GM21526 (cell line): ENCODE results near the gene CXADR.

ENCODE experiments used
- ATAC-seq: cut with Tn5 transposase; IDR thresholded peaks from one replicate; pipeline ENCODE4 v1.9.1; 2021; ENCODE audit warnings: moderate library complexity; ENCODE audit not compliant: unreplicated experiment, low FRiP score

Gene CXADR

DNA sequence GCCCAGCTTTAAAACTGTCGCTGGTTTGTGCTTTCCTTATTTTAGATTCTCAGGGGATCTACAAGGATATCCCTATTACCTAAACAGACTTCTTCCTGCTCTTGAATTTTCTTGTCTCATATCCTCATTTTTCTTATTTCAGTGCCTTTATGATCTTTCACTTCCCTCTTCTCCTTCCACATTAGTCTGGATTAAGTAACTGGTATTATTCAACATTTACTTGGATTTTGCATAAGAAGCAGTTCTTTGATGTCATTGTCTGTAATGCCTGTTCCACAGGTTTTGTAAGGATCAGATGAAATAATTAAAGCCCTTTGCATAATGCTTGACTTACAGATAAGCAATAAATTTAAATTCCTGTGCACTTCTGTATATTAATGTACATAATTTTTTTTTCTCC, 26.5 kb downstream of the CXADR start:
- ATAC-seq = no peak

- ATAC-seq = no peak
These were observed 27.0 kb downstream of the CXADR start for GRCh38 chr21:17539743-17540341.

DNA sequence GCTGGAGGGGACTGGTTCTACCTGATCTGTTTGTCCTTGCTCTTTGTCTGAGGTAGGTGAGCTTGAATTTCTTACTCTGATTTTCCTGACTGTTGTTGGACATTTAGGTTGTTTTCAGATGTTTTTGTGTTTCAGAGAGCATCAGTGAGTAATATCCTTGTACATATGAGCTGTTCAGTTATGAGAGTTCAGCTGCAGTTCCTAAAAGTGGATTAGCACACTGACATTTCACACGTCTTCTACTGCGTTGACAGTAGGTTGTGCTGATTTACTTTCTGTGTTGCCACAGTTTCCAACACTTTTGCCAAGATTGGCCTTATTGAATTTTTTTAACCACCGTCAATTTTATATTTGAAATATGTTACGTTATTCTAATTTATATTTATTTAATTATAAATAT, 27.7 kb downstream of the CXADR start:
- no peak for ATAC-seq

GRCh38 chr21:17542371-17543011, 29.6 kb downstream of the CXADR start:
- no peak for ATAC-seq

DNA sequence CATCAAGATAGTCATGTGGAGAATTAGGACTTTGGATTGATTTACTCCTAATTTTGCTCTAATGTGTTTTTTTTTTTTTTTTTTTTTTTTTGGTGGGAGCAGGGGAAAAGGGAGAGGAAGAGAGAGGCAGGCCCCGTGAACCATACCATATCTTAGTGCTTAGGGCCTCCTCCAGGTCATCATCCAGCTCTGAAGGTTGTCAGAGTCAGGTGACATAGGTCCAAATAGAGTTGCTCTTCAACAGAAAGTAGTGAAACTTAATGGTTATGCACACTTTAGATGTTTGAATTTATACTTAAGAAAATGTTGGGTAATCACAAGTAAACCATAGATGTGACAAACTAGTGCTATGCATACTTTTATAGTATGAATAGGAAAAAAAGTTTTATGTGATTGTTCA, 32.2 kb downstream of the CXADR start:
- ATAC-seq = no peak

GRCh38 chr21:17548262-17548661, 35.4 kb downstream of the CXADR start:
- ATAC-seq = no peak

DNA sequence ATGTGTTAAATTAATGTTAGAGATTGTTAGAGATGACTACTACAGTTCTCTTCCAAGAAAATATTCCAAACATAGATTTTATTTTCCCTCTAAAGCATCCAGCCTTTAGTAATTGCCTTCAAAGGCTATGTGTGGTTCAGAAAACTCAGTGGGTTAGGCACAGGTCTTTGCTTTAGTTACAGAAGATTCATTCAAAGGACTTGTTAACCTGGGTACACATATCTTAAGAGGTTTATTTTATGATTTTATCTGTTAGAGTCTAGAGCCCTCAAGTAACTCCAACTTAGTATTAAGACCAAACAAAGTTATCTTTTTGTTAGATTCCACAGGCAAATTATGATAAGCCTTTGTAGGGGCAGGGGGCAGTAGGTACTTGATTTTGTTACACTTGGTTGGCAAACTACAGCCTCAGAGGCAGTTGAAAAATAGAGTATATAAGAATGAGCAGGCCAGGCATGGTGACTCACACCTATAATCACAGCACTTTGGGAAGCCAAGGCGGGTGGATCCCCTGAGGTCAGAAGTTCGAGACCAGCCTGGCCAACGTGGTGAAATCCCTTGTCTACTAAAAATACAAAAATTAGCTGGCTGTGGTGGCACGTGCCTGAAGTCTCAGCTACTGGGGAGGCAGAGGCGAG, 37.9 kb downstream of the CXADR start:
- no peak for ATAC-seq

- ATAC-seq = no peak
These were observed 39.6 kb downstream of the CXADR start for GRCh38 chr21:17552410-17552809.

- no peak for ATAC-seq
These were observed 41.3 kb downstream of the CXADR start for GRCh38 chr21:17554120-17554519.

GRCh38 chr21:17554679-17555465, 42.0 kb downstream of the CXADR start:
- no peak for ATAC-seq

DNA sequence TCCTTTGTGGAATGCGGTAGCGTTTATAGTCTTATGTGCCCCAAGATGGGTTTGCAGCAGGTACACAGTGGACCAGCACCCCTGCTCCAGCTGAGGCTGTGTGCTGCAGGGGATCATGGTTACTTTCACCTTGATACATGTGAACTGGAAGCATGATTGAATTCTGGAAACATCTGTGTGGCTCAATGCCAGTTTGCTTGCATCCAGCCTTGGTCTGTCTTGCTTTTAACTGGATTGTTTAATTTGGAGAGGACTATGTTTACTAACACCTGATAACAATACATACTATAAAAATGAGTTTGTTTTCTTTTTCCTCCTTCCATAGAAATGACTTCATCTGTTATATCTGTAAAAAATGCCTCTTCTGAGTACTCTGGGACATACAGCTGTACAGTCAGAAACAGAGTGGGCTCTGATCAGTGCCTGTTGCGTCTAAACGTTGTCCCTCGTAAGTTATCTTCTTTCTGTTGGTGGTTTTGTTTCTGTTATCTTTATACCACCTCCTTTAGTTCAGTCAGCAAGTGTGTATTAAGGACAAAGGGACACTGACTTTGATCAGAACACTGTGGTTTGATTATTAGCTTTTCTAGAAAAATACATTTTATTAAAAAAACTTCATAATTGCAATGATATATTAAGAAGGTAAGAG, 47.7 kb downstream of the CXADR start:
- no peak for ATAC-seq

DNA sequence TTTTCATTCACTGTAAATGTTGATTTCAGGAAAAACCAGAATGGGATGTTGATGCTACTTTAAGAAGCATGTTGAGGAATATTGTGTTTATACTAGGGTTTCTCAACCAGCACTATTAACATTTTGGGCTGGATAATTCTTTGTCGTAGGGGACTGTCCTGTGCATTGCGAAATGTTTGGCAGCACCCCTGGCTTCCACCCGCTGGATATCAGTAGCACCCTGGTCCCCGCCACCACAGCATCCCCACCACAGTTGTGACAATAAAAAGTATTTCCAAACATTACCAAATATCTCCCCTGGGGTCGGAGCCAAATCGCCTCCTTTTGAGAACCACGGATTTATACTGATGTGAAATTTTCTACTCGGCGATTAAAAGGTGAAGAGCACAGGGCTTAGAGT, 57.9 kb downstream of the CXADR start:
- ATAC-seq = no peak

DNA sequence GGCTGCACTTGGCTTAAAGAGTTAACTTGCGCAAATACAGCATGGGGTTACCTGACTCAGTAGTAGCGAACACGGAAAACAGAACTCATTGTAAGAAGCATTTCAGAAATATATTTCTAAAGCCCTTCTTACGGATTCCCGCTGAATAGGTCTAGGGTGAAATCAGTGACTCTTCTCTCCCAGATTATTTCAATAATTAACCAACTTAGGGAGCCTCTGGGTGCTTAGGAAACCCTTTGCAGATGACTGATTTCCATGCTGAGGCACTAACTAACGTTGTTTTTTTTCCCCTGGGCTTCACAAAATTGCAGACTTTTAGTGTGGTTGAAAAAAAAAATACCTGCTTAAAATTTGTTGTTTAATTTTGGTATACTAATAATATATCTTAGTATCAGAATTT, 59.6 kb downstream of the CXADR start:
- no peak for ATAC-seq

- ATAC-seq = no peak
These were observed 62.2 kb downstream of the CXADR start for GRCh38 chr21:17575076-17575475.

GRCh38 chr21:17576080-17576835, 63.4 kb downstream of the CXADR start:
- no peak for ATAC-seq

DNA sequence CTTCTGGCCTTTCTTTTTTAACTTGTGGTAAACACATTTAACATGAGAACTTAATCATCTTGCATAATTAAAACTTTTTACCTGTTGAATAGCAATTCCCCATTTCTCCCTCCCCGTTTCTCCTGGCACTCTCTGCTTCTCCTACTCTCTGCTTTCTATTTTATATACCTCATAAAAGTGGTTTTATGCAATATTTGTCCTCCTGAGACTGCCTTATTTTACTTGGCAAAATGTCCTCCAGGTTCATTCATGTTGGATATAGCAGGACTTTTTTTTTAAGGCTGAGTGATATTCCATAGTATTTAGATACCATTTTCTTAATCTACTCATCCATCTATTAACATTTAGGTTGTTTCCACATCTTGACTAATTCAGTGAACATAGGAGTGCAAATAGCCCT, 64.9 kb downstream of the CXADR start:
- no peak for ATAC-seq

GRCh38 chr21:17578162-17578561, 65.3 kb downstream of the CXADR start:
- ATAC-seq = no peak

- ATAC-seq = no peak
These were observed 66.0 kb downstream of the CXADR start for GRCh38 chr21:17578876-17579275.

- ATAC-seq = no peak
These were observed 67.5 kb downstream of the CXADR start for GRCh38 chr21:17580319-17580718.

DNA sequence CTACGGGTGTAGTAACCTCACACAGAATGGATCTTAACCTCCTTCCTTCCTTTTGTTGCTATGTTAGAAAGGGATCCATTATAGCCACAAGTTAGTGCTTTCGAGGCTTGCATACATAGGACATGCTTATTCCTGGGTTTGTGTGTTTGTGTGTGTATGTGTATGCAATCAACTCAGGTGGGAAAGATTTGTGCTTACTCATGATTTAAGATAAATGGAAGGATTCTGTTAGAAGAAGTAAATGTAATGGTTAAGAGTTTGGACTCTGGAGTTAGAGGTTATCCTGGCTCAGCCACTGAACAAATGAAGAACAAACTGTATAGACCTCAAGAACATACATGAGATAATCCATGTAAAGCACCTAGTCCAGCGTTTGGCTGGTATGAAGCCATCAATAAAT, 71.1 kb downstream of the CXADR start:
- ATAC-seq = no peak
